Endothelial cell of umbilical vein (primary cell): ENCODE data around the gene ZDHHC6. TPM values are rescaled to one million over a fixed set of nuclear protein-coding genes. Genes with fewer than 3 reads are reported as not detected.

Experiments
- BruUV-seq: library from RNA; stranded (reverse); fragments of 400-500 nt; replicated peaks from 2 replicates; lab custom pipeline; 2021; lab: Mats Ljungman, UMichigan
- CTCF ChIA-PET: fragments of 300-600, 350-600 bp; sonication (Branson Sonifier 250); formaldehyde crosslinking; loops from one replicate; lab custom pipeline; 2021; ENCODE audit warnings: antibody characterized with exemption, inconsistent platforms; lab: Charles Lee
- POLR2A ChIA-PET: fragments of 300-600, 350-600 bp; sonication (Branson Sonifier 250); formaldehyde crosslinking; loops from one replicate; lab custom pipeline; 2021; ENCODE audit warnings: antibody characterized with exemption, inconsistent platforms; lab: Charles Lee
- DNase-seq: peaks from one replicate; pipeline ENCODE4 v3.0.0-alpha.2; 2011; ENCODE audit warnings: low read depth, low spot score
- FAIRE-seq: peaks from 2 replicates; lab custom pipeline; 2011; peaks lifted over from hg19 to GRCh38; lab: Jason Lieb, UNC
- H2AFZ ChIP-seq: 2 replicates; pipeline ENCODE4 v1.6.0; 2012; ENCODE audit warnings: low read depth, low read length, control low read depth, inconsistent platforms
- H3K27ac ChIP-seq: 2 replicates; pipeline ENCODE4 v1.5.1; 2011; ENCODE audit warnings: low read depth, mild to moderate bottlenecking, control low read depth, low read length, moderate library complexity; ENCODE audit not compliant: insufficient read depth
- H3K27me3 ChIP-seq, 2 experiments: 2 replicates each; pipeline versions ENCODE4 v1.6.0 to v1.6.1; 2011; ENCODE audit warnings: low read length in 2 of 2, mixed read lengths in 1 of 2; ENCODE audit not compliant: control insufficient read depth in 2 of 2, insufficient read depth in 2 of 2
- H3K36me3 ChIP-seq, 2 experiments: 2 replicates in 1 of 2; 3 replicates in 1 of 2; pipeline ENCODE4 v1.5.1; 2011; ENCODE audit warnings: low read length in 2 of 2, mild to moderate bottlenecking in 1 of 2, moderate library complexity in 1 of 2; ENCODE audit not compliant: control insufficient read depth in 2 of 2, insufficient read depth in 2 of 2; ENCODE audit errors: extremely low read depth in 1 of 2
- H3K4me1 ChIP-seq: 3 replicates; pipeline ENCODE4 v1.5.1; 2011; ENCODE audit warnings: mild to moderate bottlenecking, low read length; ENCODE audit not compliant: control insufficient read depth, insufficient read depth; ENCODE audit errors: extremely low read depth
- H3K4me2 ChIP-seq: 2 replicates; pipeline ENCODE4 v1.6.1; 2011; ENCODE audit warnings: low read length, control low read depth, mixed read lengths; ENCODE audit not compliant: insufficient read depth
- H3K4me3 ChIP-seq, 3 experiments: fragments of 200-600 bp in 1 of 3; sonication (generic), shearing (Covaris generic) in 1 of 3; replicated peaks in 1 of 3; 2 replicates each; pipeline ENCODE4 v1.5.1; 2011 to 2016; ENCODE audit warnings: control low read depth in 3 of 3, low read length in 3 of 3, mild to moderate bottlenecking in 2 of 3, inconsistent platforms in 1 of 3, low read depth in 1 of 3, moderate library complexity in 1 of 3; ENCODE audit not compliant: insufficient read depth in 1 of 3
- H3K79me2 ChIP-seq: 2 replicates; pipeline ENCODE4 v1.6.0; 2012; ENCODE audit warnings: low read length, inconsistent platforms; ENCODE audit not compliant: control insufficient read depth, insufficient read depth
- H3K9ac ChIP-seq: replicated peaks from 2 replicates; pipeline ENCODE3; 2011; ENCODE audit warnings: low read length, control low read depth; ENCODE audit not compliant: insufficient read depth; ENCODE audit errors: extremely low read depth
- H3K9me1 ChIP-seq: replicated peaks from 3 replicates; pipeline ENCODE4 v1.6.0; 2011; ENCODE audit warnings: mild to moderate bottlenecking, low read length; ENCODE audit not compliant: control insufficient read depth, insufficient read depth; ENCODE audit errors: extremely low read depth
- H3K9me3 ChIP-seq: replicated peaks from 2 replicates; pipeline ENCODE4 v1.5.1; 2012; ENCODE audit warnings: low read length, inconsistent platforms; ENCODE audit not compliant: control insufficient read depth, insufficient read depth
- H4K20me1 ChIP-seq: replicated peaks from 2 replicates; pipeline ENCODE3; 2011; ENCODE audit warnings: mild to moderate bottlenecking, low read length; ENCODE audit not compliant: control insufficient read depth, insufficient read depth; ENCODE audit errors: extremely low read depth
- CTCF ChIP-seq, 2 donors: IDR thresholded peaks; 1 replicate in 1 of 2; 2 replicates in 1 of 2; pipeline ENCODE4 v1.5.1; 2011; ENCODE audit warnings: low read length in 2 of 2, mild to moderate bottlenecking in 2 of 2, moderate library complexity in 2 of 2, control low read depth in 1 of 2, inconsistent platforms in 1 of 2, low read depth in 1 of 2; ENCODE audit not compliant: insufficient read depth in 1 of 2; ENCODE audit errors: extremely low read depth in 1 of 2
- EZH2 ChIP-seq: IDR thresholded peaks from 2 replicates; pipeline ENCODE4 v1.6.1; 2012; ENCODE audit warnings: borderline replicate concordance, low read depth, mild to moderate bottlenecking, moderate library complexity, low read length, inconsistent platforms; ENCODE audit not compliant: severe bottlenecking
- FOS ChIP-seq: IDR thresholded peaks from 2 replicates; pipeline ENCODE4 v1.6.1; 2011; ENCODE audit warnings: mild to moderate bottlenecking, low read length, moderate library complexity, borderline replicate concordance; ENCODE audit not compliant: insufficient read depth
- MYC ChIP-seq: IDR thresholded peaks from one replicate; pipeline ENCODE4 v1.6.1; 2011; ENCODE audit warnings: mild to moderate bottlenecking, low read depth, low read length
- POLR2A ChIP-seq: IDR thresholded peaks from 2 replicates; pipeline ENCODE4 v1.6.1; 2012; ENCODE audit warnings: low read depth, mild to moderate bottlenecking, control low read depth, low read length
- POLR2AphosphoS5 ChIP-seq: IDR thresholded peaks from 2 replicates; pipeline ENCODE4 v1.6.1; 2012; ENCODE audit warnings: low read depth, mild to moderate bottlenecking, control low read depth, low read length, moderate library complexity; ENCODE audit not compliant: insufficient read depth
- dilution Hi-C: fragments of 300-500 bp; cut with MboI; formaldehyde crosslinking; loops from one replicate; pipeline ENCODE4 v1.15.0; 2019; ENCODE audit warnings: low sequenced_read_pairs; ENCODE audit not compliant: extremely low pct_ligation_motif_present
- intact Hi-C: fragments of 100-400 bp; cut with micrococcal nuclease; formaldehyde crosslinking; loops from one replicate; pipeline ENCODE4 v1.10.0; 2022
- polyA plus RNA-seq, 4 experiments: library from polyadenylated mRNA; depleted of rRNA in 3 of 4; stranded (reverse) in 3 of 4; unstranded in 1 of 4; fragments of >200 nt; gene quantifications; 2 replicates each; pipeline versions ENCODE4 v1.2.1 to v1.2.3, GENCODE V29; 2011 to 2012; ENCODE audit warnings: missing spikeins in 1 of 4
- total RNA-seq: library from RNA; stranded (reverse); gene quantifications from 2 replicates; pipeline ENCODE4 v1.2.3, GENCODE V29; 2021

Gene ZDHHC6
- total and polyA plus RNA-seq, 2 donors (not counting 3 experiments of a cell fraction or from before 2014, with no cell fraction given) = 21.6 to 41.9 TPM

- Histone ChIP-seq H3K36me3 (no peaks in the 10 kb centered on the region), H3K9me1 (no peaks in the 10 kb centered on the region), H3K4me1 (peaks cover 2% of the 10 kb centered on the region), H3K4me3 (no peak overlapping the region), H3K4me2 (no peak overlapping the region), H3K27ac (no peak overlapping the region), H2AFZ (no peak overlapping the region), H3K9ac (no peak overlapping the region), H3K79me2 (no peaks in the 10 kb centered on the region), H3K27me3 (no peaks in the 10 kb centered on the region), H4K20me1 (no peaks in the 10 kb centered on the region), H3K9me3 (no peaks in the 10 kb centered on the region)
- intact Hi-C loops = no loop called here
- dilution Hi-C loops = no loop called here
- FAIRE-seq (no peak), DNase-seq (no peak)
- CTCF ChIA-PET = no interaction called here
- no TSS peak for BruUV-seq
- no peak for TF ChIP-seq POLR2A
- no peak for TF ChIP-seq EZH2
- POLR2A ChIA-PET = no interaction called here
These were observed 46.0 kb upstream of the ZDHHC6 start for GRCh38 chr10:112492736-112493135.

- intact Hi-C loops = no loop called here
- POLR2A ChIA-PET = no interaction called here
These were observed 44.4 kb upstream of the ZDHHC6 start for GRCh38 chr10:112491144-112491543.

More at GRCh38 chr10:112491144-112491543, 44.4 kb upstream of the ZDHHC6 start:
- H2AFZ ChIP-seq = no peak overlapping the region
- H3K4me1 ChIP-seq = peaks cover 2% of the 10 kb centered on the region
- TF ChIP-seq MYC = no peak
- no peak for TF ChIP-seq FOS
- TF ChIP-seq CTCF (IDR thresholded peaks at IDR 0.05; ENCODE audit: extremely low read depth in 1 of 2, insufficient read depth in 1 of 2, low read depth in 1 of 2, low read length in 2 of 2) = no peak
- no peak for TF ChIP-seq POLR2AphosphoS5
- H3K27me3 ChIP-seq = no peaks in the 10 kb centered on the region
- no peaks in the 10 kb centered on the region for H3K79me2 ChIP-seq
- no peaks in the 10 kb centered on the region for H3K36me3 ChIP-seq
- BruUV-seq = no TSS peak
- dilution Hi-C loops = no loop called here
- H3K9ac ChIP-seq = no peak overlapping the region
- no peaks in the 10 kb centered on the region for H3K9me3 ChIP-seq
- no peak overlapping the region for H3K27ac ChIP-seq
- no peaks in the 10 kb centered on the region for H3K9me1 ChIP-seq
- DNase-seq (no peak), FAIRE-seq (no peak)
- no peak overlapping the region for H3K4me3 ChIP-seq
- no peaks in the 10 kb centered on the region for H4K20me1 ChIP-seq
- CTCF ChIA-PET = interaction anchor here (2.3 kb wide), 1 partner anchor 19 kb away, joined by 13 read pairs; no protein-coding TSS in a partner anchor
- no peak overlapping the region for H3K4me2 ChIP-seq
